T-helper 9 cell (primary cell): Measurements from ENCODE around the gene TMEM235.
"Not testable (repeated sequence)": the region's sequence is repeated elsewhere in the genome, so short reads cannot be mapped to it uniquely, and the experiment has no call there.

Experiments used
- DNase-seq: peaks from one replicate; pipeline ENCODE4 v3.0.0-alpha.2; 2020

TMEM235 gene

GRCh38 chr17:78238823-78239488 is 7.5 kb downstream of the TMEM235 start:
- DNase-seq, result no peak

GRCh38 chr17:78239489-78239931 is 8.1 kb downstream of the TMEM235 start:
- no peak for DNase-seq

GRCh38 chr17:78240012-78240655 is 8.7 kb downstream of the TMEM235 start:
- no peak for DNase-seq

- DNase-seq, result no peak
Observed at GRCh38 chr17:78240839-78241238, 9.4 kb downstream of the TMEM235 start.

GRCh38 chr17:78241277-78242023 is 10.0 kb downstream of the TMEM235 start:
- no peak for DNase-seq

GRCh38 chr17:78242024-78242742 is 10.8 kb downstream of the TMEM235 start:
- no peak for DNase-seq

GRCh38 chr17:78247304-78247703 is 15.9 kb downstream of the TMEM235 start:
- DNase-seq, result no peak

- DNase-seq, result no peak
Observed at GRCh38 chr17:78248051-78248914, 16.9 kb downstream of the TMEM235 start.

- no peak for DNase-seq
Observed at GRCh38 chr17:78249074-78249817, 17.8 kb downstream of the TMEM235 start.

- DNase-seq, result no peak
Observed at GRCh38 chr17:78249818-78250806, 18.7 kb downstream of the TMEM235 start.

GRCh38 chr17:78250891-78251772 is 19.7 kb downstream of the TMEM235 start:
- peak; percentile 74 for DNase-seq

GRCh38 chr17:78251773-78252103 is 20.3 kb downstream of the TMEM235 start:
- DNase-seq, result no peak

- DNase-seq, result peak; percentile 74
Observed at GRCh38 chr17:78252111-78252634, 20.7 kb downstream of the TMEM235 start.

GRCh38 chr17:78252701-78253635 is 21.5 kb downstream of the TMEM235 start:
- peak; percentile 19 for DNase-seq

GRCh38 chr17:78253636-78253945 is 22.2 kb downstream of the TMEM235 start:
- not testable (repeated sequence) for DNase-seq

GRCh38 chr17:78253946-78254672 is 22.7 kb downstream of the TMEM235 start:
- DNase-seq, result peak; percentile 73

GRCh38 chr17:78255029-78255656 is 23.7 kb downstream of the TMEM235 start:
- no peak for DNase-seq
